ENCODE measurements around the gene MAP1B. TPM values are rescaled to one million over a fixed set of nuclear protein-coding genes. Genes with fewer than 3 reads are reported as not detected.

The MAP1B gene
- total and polyA plus RNA-seq, 10 of the 15 experiments (the other 5 are each of a cell fraction or from before 2014, with no cell fraction given) = 0.02 to 0.81 (median 0.06) TPM; not detected in 1

- RAD21 ChIA-PET (ENCODE audit: unreplicated experiment) = no interaction called here
- DNase-seq (ENCODE audit: low read depth, low spot score) (no peak), FAIRE-seq (no peak), ATAC-seq (no peak)
- 95% methylated on average over 2 of the region's 2 CpGs for WGBS (ENCODE audit: insufficient coverage, insufficient replicate concordance, low lambda C conversion rate, missing lambda C conversion rate)
- in situ Hi-C loops (cut with MboI) (no loop called here), intact Hi-C loops (cut with micrococcal nuclease; ENCODE audit: unreplicated experiment) (no loop called here)
- TF ChIP-seq RAD21 (IDR thresholded peaks at IDR 0.05; ENCODE audit: insufficient read depth, low read depth, low read length) = peak; percentile 11; the same call in 1 of the 2 replicates
- no peak for TF ChIP-seq CREM (IDR thresholded peaks at IDR 0.05; ENCODE audit: low read depth)
- peak in 1 of 3 experiments; percentile 8; a peak in 1 of 6 replicates for TF ChIP-seq CTCF (IDR thresholded peaks at IDR 0.05 in 2 of 3, conservative IDR thresholded peaks at IDR 0.05 in 1 of 3; ENCODE audit: control insufficient read depth in 2 of 3, extremely low read depth in 1 of 3, insufficient read depth in 1 of 3, low read depth in 3 of 3, low read length in 3 of 3)
- H3K4me2 ChIP-seq (ENCODE audit: control insufficient read depth, insufficient read depth) = no peak overlapping the region
- no peaks in the 10 kb centered on the region; a peak in 2 of 4 replicates for H3K27me3 ChIP-seq (replicated peaks in 1 of 2; ENCODE audit: control insufficient read depth in 2 of 2, insufficient read depth in 2 of 2, low read length in 1 of 2)
- SMC1A ChIA-PET (ENCODE audit: uncharacterized antibody, unreplicated experiment) = interaction anchor here (1.0 to 1.7 kb wide), 3 partner anchors 17 to 159 kb away, joined by 4 to 7 read pairs (median 5); no protein-coding TSS in a partner anchor
- CTCF ChIA-PET = interaction anchor here (0.7 to 1.4 kb wide), 4 partner anchors 13 to 159 kb away, joined by 3 to 5 read pairs (median 3); no protein-coding TSS in a partner anchor
- no peak overlapping the region for H3K9ac ChIP-seq (ENCODE audit: control insufficient read depth, insufficient read depth, low read length)
- POLR2A ChIA-PET = no interaction called here
- H3K9me3 ChIP-seq (replicated peaks; ENCODE audit: control insufficient read depth, insufficient read depth, low read length) = no peaks in the 10 kb centered on the region
- no peaks in the 10 kb centered on the region for H3K4me1 ChIP-seq (ENCODE audit: control insufficient read depth, insufficient read depth, low read length)
- H3K79me2 ChIP-seq (ENCODE audit: control insufficient read depth, insufficient read depth, low read length) = no peaks in the 10 kb centered on the region
- no peak overlapping the region for H3K4me3 ChIP-seq
- no TSS peak for BruUV-seq (replicated peaks)
- no peaks in the 10 kb centered on the region for H3K36me3 ChIP-seq (ENCODE audit: control insufficient read depth in 2 of 2, insufficient read depth in 2 of 2, low read length in 1 of 2)
- no peak overlapping the region for H2AFZ ChIP-seq (ENCODE audit: control insufficient read depth, low read depth, low read length)
- H4K20me1 ChIP-seq (ENCODE audit: control insufficient read depth, insufficient read depth) = no peaks in the 10 kb centered on the region
- H3K27ac ChIP-seq (ENCODE audit: control insufficient read depth, insufficient read depth) = no peak overlapping the region
Observed at GRCh38 chr5:72149742-72150141, 42.5 kb downstream of the MAP1B start.

DNA sequence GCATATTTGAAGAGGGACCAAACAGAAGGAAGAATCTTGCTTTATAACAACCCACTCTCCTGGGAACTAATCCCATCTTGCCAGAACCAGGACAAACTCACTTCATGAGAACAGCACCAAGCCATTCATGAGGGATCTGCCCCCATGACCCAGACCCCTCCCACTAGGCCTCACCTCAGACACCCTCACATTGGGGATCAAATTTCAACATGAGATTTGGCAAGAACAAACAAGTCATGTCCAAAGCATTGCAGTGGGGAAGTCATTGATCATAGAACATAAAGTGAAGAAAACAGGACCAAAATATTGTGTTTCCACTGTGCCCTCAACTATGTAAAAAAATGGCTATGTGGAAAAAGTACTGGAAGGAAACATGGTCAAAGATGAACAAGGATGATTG is 43.9 kb downstream of the MAP1B start:
- Histone ChIP-seq H4K20me1 (ENCODE audit: control insufficient read depth, insufficient read depth) (no peaks in the 10 kb centered on the region), H3K4me1 (ENCODE audit: control insufficient read depth, insufficient read depth, low read length) (no peaks in the 10 kb centered on the region), H3K27me3 (replicated peaks in 1 of 2; ENCODE audit: control insufficient read depth in 2 of 2, insufficient read depth in 2 of 2, low read length in 1 of 2) (no peaks in the 10 kb centered on the region; a peak in 2 of 4 replicates), H3K27ac (ENCODE audit: control insufficient read depth, insufficient read depth) (no peak overlapping the region), H2AFZ (ENCODE audit: control insufficient read depth, low read depth, low read length) (no peak overlapping the region), H3K79me2 (ENCODE audit: control insufficient read depth, insufficient read depth, low read length) (no peaks in the 10 kb centered on the region), H3K4me2 (ENCODE audit: control insufficient read depth, insufficient read depth) (no peak overlapping the region), H3K9me3 (replicated peaks; ENCODE audit: control insufficient read depth, insufficient read depth, low read length) (no peaks in the 10 kb centered on the region), H3K9ac (ENCODE audit: control insufficient read depth, insufficient read depth, low read length) (no peak overlapping the region), H3K36me3 (ENCODE audit: control insufficient read depth in 2 of 2, insufficient read depth in 2 of 2, low read length in 1 of 2) (no peaks in the 10 kb centered on the region), H3K4me3 (no peak overlapping the region)
- ATAC-seq = no peak
- no TSS peak for BruUV-seq (replicated peaks)
- ChIA-PET SMC1A (ENCODE audit: uncharacterized antibody, unreplicated experiment) (no interaction called here), RAD21 (ENCODE audit: unreplicated experiment) (no interaction called here), POLR2A (no interaction called here), CTCF (interaction anchor here (1.2 kb wide), 1 partner anchor 18 kb away, joined by 3 read pairs; no protein-coding TSS in a partner anchor)
- in situ Hi-C loops (cut with MboI) = no loop called here
- TF ChIP-seq MAX (IDR thresholded peaks at IDR 0.05; ENCODE audit: low read depth, low read length) (no peak), BACH1 (IDR thresholded peaks at IDR 0.05; ENCODE audit: borderline replicate concordance) (no peak)
- no peak for DNase-seq (ENCODE audit: low read depth, low spot score)
- intact Hi-C loops (cut with micrococcal nuclease; ENCODE audit: unreplicated experiment) = no loop called here
- FAIRE-seq = no peak

Measured in GM12878 (cell line).